Femur (tissue), 1 donor: ENCODE data around the gene CFAP299.
A peak's percentile ranks its signal among the peaks of the same experiment; 100 is the strongest.
"Not testable (repeated sequence)": the region's sequence is repeated elsewhere in the genome, so short reads cannot be mapped to it uniquely, and the experiment has no call there.

Experiments
- DNase-seq: peaks from one replicate; pipeline ENCODE4 v3.0.0-alpha.2; 2017

CFAP299 gene

DNA sequence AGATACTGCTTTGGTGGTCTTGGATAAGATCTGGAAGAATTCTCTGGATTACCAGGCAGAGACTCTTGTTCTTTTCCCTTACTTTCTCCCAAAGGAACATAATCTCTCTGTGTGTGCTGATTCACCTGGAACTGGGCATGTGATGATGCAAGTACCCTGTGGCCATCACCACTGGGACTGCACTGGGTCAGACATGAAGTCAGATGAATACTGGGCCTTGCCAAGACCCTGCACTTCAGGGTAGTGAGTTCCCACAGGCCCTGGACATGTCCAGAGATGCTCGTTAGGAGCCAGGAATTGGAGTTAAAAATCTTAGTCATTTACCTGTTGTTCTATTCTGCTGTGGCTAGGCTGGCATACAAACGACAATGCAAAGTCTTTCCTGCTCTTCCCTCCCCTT, 404.8 kb downstream of the CFAP299 start:
- DNase-seq: no peak

GRCh38 chr4:80749558-80749957, 414.0 kb downstream of the CFAP299 start:
- DNase-seq: not testable (repeated sequence)

GRCh38 chr4:80751200-80751599, 415.7 kb downstream of the CFAP299 start:
- no peak for DNase-seq

GRCh38 chr4:80767944-80768343, 432.4 kb downstream of the CFAP299 start:
- no peak for DNase-seq

GRCh38 chr4:80776168-80776567, 440.6 kb downstream of the CFAP299 start:
- DNase-seq: no peak

DNA sequence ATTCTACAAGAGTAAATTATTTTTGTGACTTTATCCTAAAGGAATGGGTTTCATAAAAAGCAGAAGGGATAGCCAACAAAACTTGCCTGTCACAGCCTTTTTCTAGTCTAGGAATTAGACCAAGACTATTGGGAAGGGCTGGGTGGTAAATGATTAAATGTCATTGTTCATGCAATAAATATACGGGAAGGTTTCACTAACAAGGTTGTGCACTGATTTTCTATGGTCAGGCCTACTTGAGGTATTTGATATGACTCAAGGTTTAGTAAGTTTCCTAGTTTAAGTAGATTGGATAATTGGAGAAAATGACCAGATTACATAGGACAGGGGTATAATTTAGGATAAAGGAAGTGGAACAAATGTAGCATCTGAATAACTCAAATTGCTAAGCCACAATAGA, 445.9 kb downstream of the CFAP299 start:
- no peak for DNase-seq

GRCh38 chr4:80787306-80787705, 451.8 kb downstream of the CFAP299 start:
- no peak for DNase-seq

GRCh38 chr4:80788798-80789197, 453.3 kb downstream of the CFAP299 start:
- DNase-seq: no peak

- DNase-seq: no peak
These were observed 454.6 kb downstream of the CFAP299 start for GRCh38 chr4:80790152-80790551.

DNA sequence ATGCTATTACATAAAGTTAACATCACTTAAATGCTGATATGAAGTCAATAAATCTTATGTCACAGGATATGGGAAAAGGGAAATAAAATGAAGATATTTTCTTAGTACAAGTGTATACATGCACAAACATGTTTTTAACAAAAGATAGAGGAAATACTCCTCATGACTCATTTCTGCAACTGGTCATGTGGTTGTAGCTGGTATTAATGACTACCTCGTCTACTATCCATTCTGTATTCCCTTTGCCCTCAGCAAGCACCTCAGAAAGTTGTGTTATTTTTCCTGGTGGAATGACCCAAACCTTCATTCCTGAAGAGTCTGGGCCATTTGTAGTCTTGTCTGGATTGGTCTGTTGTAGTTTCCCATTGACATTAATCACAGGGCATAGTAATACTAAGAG, 458.1 kb downstream of the CFAP299 start:
- DNase-seq: not testable (repeated sequence)

GRCh38 chr4:80798082-80798481, 462.6 kb downstream of the CFAP299 start:
- DNase-seq: no peak

GRCh38 chr4:80800719-80801118, 465.2 kb downstream of the CFAP299 start:
- not testable (repeated sequence) for DNase-seq

- no peak for DNase-seq
These were observed 467.8 kb downstream of the CFAP299 start for GRCh38 chr4:80803337-80803736.

DNA sequence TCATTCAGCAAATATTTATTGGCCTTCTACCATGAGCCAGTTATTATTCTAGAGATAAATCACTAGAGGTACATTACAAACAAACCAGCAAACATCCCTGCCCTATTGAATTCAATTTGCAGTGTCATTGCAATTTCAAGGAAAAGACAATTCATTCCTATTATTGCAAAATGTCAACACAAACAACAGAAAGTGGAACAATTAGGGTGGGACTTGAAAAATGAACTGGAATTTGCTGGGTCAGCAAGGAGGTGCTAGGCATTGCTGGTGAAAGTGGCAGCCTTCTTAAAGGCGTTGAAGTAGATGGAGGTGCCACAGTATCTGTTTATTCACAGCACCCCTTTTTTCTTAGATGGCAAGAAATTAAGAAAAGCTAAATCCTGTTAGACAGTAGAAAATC, 470.9 kb downstream of the CFAP299 start:
- no peak for DNase-seq

GRCh38 chr4:80809039-80809729, 473.7 kb downstream of the CFAP299 start:
- no peak for DNase-seq

GRCh38 chr4:80811406-80811805, 475.9 kb downstream of the CFAP299 start:
- no peak for DNase-seq

- no peak for DNase-seq
These were observed 476.6 kb downstream of the CFAP299 start for GRCh38 chr4:80812145-80812544.

GRCh38 chr4:80814266-80814665, 478.7 kb downstream of the CFAP299 start:
- no peak for DNase-seq

- no peak for DNase-seq
These were observed 496.1 kb downstream of the CFAP299 start for GRCh38 chr4:80831383-80832361.

- peak; percentile 67 for DNase-seq
These were observed 503.8 kb downstream of the CFAP299 start for GRCh38 chr4:80839281-80839680.

- DNase-seq: no peak
These were observed 504.3 kb downstream of the CFAP299 start for GRCh38 chr4:80839792-80840191.

GRCh38 chr4:80840396-80840795, 504.9 kb downstream of the CFAP299 start:
- DNase-seq: no peak

DNA sequence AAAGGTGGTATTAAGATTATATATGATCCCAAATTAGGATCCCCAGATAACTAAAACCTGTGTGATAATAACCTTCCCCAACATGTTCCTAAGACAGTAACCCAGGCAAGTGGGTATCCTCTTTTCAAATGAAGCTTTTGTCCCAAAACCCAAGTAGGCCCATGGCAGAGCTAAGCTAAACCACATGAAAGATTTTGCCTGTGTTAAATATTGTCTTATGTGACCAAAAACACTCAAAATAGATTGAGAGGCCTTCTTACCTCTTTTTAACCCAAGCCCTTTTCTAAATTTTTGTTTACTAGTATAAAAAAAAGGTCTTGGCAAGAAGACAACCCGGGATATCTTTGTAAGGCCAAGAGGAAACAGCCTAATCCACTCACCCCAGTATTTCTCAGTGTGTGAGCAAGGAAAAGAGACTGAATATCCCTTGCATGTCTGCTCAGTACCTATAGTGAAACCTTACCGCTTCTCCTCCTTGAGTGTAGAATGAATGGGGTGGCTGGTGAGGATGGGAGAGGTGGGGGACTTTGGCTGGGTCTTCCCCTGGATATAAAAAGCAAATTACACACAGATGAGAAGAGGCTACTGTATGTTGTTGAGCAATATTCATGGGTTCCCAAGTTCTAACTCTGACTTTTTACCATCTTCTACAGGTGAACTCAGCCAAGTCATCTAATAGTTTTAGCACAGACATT, 506.2 kb downstream of the CFAP299 start:
- no peak for DNase-seq
